OCI-LY3 (cell line): ENCODE measurements around the gene UBA6.

Source experiments
- EZH2phosphoT487 ChIP-seq: fragments of 200-600 bp; shearing (Covaris generic); IDR thresholded peaks from 2 replicates; pipeline ENCODE4 v1.6.1; 2018; ENCODE audit warnings: antibody characterized with exemption, mixed run types, low read depth
- TF ChIP-seq, protein P1 (sequence below): fragments of 200-600, 300-600 bp; sonication (generic); IDR thresholded peaks from 2 replicates; pipeline ENCODE4 v1.5.1; 2014; ENCODE audit warnings: antibody characterized with exemption, low read length, low read depth

DNA sequence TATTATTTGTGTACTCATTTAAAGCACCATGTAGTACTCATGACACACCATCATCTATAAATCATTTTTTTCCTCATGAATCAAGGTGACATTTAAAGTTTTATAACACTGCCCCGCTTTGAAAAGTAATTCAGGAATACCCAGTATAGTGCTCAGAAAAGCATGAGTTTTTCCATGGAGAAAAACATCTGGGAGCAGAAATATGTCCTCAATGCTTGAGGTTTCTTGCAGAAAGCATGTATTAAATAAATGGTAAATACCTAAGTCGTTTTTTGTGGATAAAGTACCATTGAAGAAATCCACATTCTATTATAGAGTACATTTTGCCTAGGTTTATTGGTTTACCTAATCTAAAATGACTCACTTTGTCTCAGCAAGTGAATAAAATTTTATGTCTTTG lies 66.2 kb downstream of the UBA6 start:
- TF ChIP-seq, protein P1, sequence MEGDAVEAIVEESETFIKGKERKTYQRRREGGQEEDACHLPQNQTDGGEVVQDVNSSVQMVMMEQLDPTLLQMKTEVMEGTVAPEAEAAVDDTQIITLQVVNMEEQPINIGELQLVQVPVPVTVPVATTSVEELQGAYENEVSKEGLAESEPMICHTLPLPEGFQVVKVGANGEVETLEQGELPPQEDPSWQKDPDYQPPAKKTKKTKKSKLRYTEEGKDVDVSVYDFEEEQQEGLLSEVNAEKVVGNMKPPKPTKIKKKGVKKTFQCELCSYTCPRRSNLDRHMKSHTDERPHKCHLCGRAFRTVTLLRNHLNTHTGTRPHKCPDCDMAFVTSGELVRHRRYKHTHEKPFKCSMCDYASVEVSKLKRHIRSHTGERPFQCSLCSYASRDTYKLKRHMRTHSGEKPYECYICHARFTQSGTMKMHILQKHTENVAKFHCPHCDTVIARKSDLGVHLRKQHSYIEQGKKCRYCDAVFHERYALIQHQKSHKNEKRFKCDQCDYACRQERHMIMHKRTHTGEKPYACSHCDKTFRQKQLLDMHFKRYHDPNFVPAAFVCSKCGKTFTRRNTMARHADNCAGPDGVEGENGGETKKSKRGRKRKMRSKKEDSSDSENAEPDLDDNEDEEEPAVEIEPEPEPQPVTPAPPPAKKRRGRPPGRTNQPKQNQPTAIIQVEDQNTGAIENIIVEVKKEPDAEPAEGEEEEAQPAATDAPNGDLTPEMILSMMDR, result no peak
- TF ChIP-seq EZH2phosphoT487, result no peak
